SK-N-MC (cell line): ENCODE measurements around the gene LRBA.

ENCODE experiments used
- EZH2 ChIP-seq: fragments of 200-600 bp; sonication (generic); IDR thresholded peaks from one replicate; pipeline ENCODE4 v1.6.1; 2017; ENCODE audit warnings: antibody characterized with exemption
- POLR2AphosphoS5 ChIP-seq: IDR thresholded peaks from 2 replicates; pipeline ENCODE4 v1.6.1; 2012; ENCODE audit warnings: mild to moderate bottlenecking, low read depth, low read length, borderline replicate concordance

DNA sequence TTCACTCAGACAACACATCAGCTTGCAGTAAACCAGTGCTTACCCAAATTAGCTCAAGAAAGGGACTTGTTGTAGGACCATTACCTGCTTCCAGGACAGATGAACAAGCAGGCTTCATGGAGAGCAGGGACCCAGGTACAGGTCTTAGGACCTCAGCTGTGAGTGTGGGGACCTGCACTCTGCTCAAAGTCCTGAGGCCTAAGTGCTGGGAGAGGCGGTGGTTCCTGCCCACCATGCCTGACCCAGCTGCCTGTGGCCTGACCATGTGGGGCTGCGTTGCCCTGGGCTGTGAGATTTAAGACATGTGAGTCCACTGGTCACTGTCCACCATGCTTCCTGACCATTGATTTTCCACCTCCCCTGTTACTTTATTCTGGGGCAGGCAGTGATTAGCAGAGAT is 796.6 kb downstream of the LRBA start:
- TF ChIP-seq EZH2, result no peak
- no peak for TF ChIP-seq POLR2AphosphoS5
